CD4-positive, alpha-beta memory T cell (primary cell): Measurements from ENCODE around the gene ADSL. TPM values are rescaled to one million over a fixed set of nuclear protein-coding genes. Genes with fewer than 3 reads are reported as not detected.

Source experiments
- CTCF ChIA-PET: fragments of 350-600 bp; sonication (Branson Sonifier 250); formaldehyde crosslinking; loops from one replicate; lab custom pipeline; 2021; ENCODE audit warnings: inconsistent platforms; ENCODE audit not compliant: partially characterized antibody; lab: Charles Lee
- POLR2A ChIA-PET: fragments of 350-600 bp; sonication (Branson Sonifier 250); formaldehyde crosslinking; loops from one replicate; lab custom pipeline; 2021; ENCODE audit not compliant: partially characterized antibody; lab: Charles Lee
- DNase-seq, 5 donors: peaks; one replicate each; pipeline versions ENCODE4 v3.0.0 to v3.0.0-alpha.2; 2020 to 2022; ENCODE audit warnings: mixed read lengths in 1 of 5
- H3K27ac ChIP-seq: one replicate; pipeline ENCODE4 v1.7.0; 2013; ENCODE audit warnings: low read depth, low read length
- H3K27me3 ChIP-seq: 2 replicates; pipeline ENCODE4 v1.7.0; 2013; ENCODE audit warnings: mild to moderate bottlenecking, low read length, moderate library complexity; ENCODE audit not compliant: insufficient read depth
- H3K36me3 ChIP-seq: 2 replicates; pipeline ENCODE4 v1.7.0; 2013; ENCODE audit warnings: mild to moderate bottlenecking, low read length, moderate library complexity; ENCODE audit not compliant: insufficient read depth
- H3K4me1 ChIP-seq: 2 replicates; pipeline ENCODE4 v1.7.0; 2013; ENCODE audit warnings: mild to moderate bottlenecking, low read length, moderate library complexity; ENCODE audit not compliant: insufficient read depth
- H3K4me3 ChIP-seq, 2 donors: one replicate each; pipeline ENCODE4 v1.7.0; 2013; ENCODE audit warnings: low read length in 2 of 2, mild to moderate bottlenecking in 1 of 2
- H3K9me3 ChIP-seq, 2 donors: one replicate each; pipeline ENCODE4 v1.7.0; 2013; ENCODE audit warnings: low read length in 2 of 2, control low read depth in 1 of 2; ENCODE audit not compliant: control insufficient read depth in 1 of 2
- H3K27ac Mint-ChIP-seq, 7 donors: one replicate each; pipeline ENCODE4 v1.8.0; 2020 to 2021; ENCODE audit warnings: mixed read lengths in 7 of 7, mild to moderate bottlenecking in 6 of 7, inconsistent platforms in 3 of 7, moderate library complexity in 3 of 7
- H3K27me3 Mint-ChIP-seq, 2 donors: one replicate each; pipeline ENCODE4 v1.8.0; 2020 to 2021; ENCODE audit warnings: mixed read lengths in 2 of 2
- H3K36me3 Mint-ChIP-seq, 2 donors: one replicate each; pipeline ENCODE4 v1.8.0; 2020 to 2021; ENCODE audit warnings: mixed read lengths in 2 of 2, inconsistent platforms in 1 of 2, mild to moderate bottlenecking in 1 of 2
- H3K4me1 Mint-ChIP-seq, 4 donors: one replicate each; pipeline ENCODE4 v1.8.0; 2020 to 2021; ENCODE audit warnings: mixed read lengths in 4 of 4, mild to moderate bottlenecking in 1 of 4
- H3K4me3 Mint-ChIP-seq, 8 donors: one replicate each; pipeline ENCODE4 v1.8.0; 2020 to 2021; ENCODE audit warnings: mixed read lengths in 8 of 8, mild to moderate bottlenecking in 7 of 8, moderate library complexity in 6 of 8, inconsistent platforms in 3 of 8
- H3K9me3 Mint-ChIP-seq, 8 donors: one replicate each; pipeline ENCODE4 v1.8.0; 2020 to 2021; ENCODE audit warnings: mixed read lengths in 8 of 8, mild to moderate bottlenecking in 5 of 8, inconsistent platforms in 3 of 8, moderate library complexity in 1 of 8
- intact Hi-C: fragments of 100-400 bp; cut with micrococcal nuclease; formaldehyde crosslinking; loops from one replicate; pipeline ENCODE4 v1.15.1; 2023
- polyA plus RNA-seq, 2 donors: library from polyadenylated mRNA; unstranded; fragments of 300-500 nt; fragmentation: Illumina TruSeq; gene quantifications; one replicate each; pipeline ENCODE4 v1.2.3, GENCODE V29; 2021
- total RNA-seq, 2 experiments: library from RNA; stranded (reverse); gene quantifications; one replicate each; pipeline ENCODE4 v1.2.3, GENCODE V29; 2021

Gene ADSL
- total and polyA plus RNA-seq, 4 experiments from 2014 or later, result 63.3 to 199 (median 109) TPM

DNA sequence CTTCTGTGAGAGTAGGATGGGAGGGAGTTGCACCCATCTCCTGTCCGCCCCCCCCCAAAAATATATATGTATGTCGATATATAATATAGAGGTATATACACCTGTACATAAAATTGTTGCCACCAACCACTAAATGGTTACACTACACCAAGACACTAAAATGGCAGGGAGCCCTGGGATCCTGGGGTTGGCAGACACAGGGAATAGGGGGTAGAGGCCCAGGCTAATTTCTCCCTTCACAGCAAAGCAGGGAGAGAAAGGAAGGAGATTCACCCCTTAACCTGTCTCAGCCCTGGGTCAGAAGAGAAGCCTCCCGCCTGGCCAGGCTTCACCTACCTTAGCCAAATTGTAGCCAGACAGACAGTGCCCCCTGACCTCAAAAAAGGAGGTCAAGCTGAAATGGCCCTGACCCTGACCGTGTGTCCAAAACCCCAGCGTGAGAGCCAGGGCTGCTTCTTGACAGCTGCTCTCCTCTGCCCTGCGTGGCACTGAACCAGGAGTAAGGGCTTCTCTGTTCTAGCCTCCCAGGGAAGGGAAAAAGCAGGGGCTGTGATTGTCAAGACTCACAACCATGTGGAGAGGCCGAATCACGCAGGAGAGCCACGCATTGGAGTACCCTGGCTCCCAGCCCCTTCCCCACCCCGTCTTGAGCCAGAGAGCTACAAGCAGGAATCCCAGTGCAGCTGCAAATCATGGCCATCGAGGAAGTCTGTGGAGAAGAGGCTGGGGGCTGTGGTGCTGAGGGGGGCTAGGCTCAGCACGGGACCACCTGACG lies 64.6 kb downstream of the ADSL start:
- no peaks in the 10 kb centered on the region for H3K27me3 ChIP-seq
- H3K36me3 ChIP-seq, result peaks cover 41% of the 10 kb centered on the region
- H3K9me3 Mint-ChIP-seq, result no peaks in the 10 kb centered on the region
- peaks cover 8% of the 10 kb centered on the region for H3K4me1 ChIP-seq
- H3K27ac ChIP-seq, result no peak overlapping the region
- peaks cover 20 to 71% of the 10 kb centered on the region in 2 donors for H3K36me3 Mint-ChIP-seq
- intact Hi-C loops, result no loop called here
- no peak overlapping the region for H3K4me3 Mint-ChIP-seq
- ChIA-PET POLR2A (interaction anchor here (0.9 to 1.4 kb wide), 4 partner anchors 8 to 367 kb away, joined by 3 to 6 read pairs (median 3); no protein-coding TSS in a partner anchor), CTCF (no interaction called here)
- peaks cover 14 to 28% (median 20%) of the 10 kb centered on the region in 4 donors for H3K4me1 Mint-ChIP-seq
- H3K9me3 ChIP-seq, result no peaks in the 10 kb centered on the region
- no peak overlapping the region for H3K27ac Mint-ChIP-seq
- H3K27me3 Mint-ChIP-seq, result no peaks in the 10 kb centered on the region
- no peak overlapping the region for H3K4me3 ChIP-seq
- DNase-seq, result no peak

DNA sequence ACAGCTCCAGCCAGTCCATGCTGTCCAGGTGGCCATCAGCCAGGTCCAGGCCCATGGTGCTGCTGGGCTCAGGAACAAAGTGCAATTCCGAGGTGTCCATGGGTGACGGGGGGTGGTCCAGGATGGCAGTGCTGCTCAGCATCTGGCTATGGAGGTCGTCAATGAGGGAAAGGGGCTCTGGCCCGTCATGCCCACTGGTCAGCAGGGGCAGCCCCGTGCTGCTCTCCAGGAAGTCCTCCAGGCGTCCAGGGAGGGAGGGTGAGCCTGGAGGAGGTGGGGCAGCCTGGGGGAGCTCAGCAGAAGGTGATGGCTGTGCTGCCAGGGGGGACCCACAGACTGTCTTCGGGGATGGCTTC lies 65.2 kb downstream of the ADSL start:
- H3K36me3 ChIP-seq, result peaks cover 36% of the 10 kb centered on the region
- H3K27me3 ChIP-seq, result no peaks in the 10 kb centered on the region
- ChIA-PET POLR2A (interaction anchor here (0.9 to 1.4 kb wide), 2 partner anchors 12 to 367 kb away, joined by 3 read pairs; no protein-coding TSS in a partner anchor), CTCF (no interaction called here)
- H3K27me3 Mint-ChIP-seq, result no peaks in the 10 kb centered on the region
- peaks cover 8% of the 10 kb centered on the region for H3K4me1 ChIP-seq
- DNase-seq, result no peak
- H3K4me3 ChIP-seq, result no peak overlapping the region
- H3K4me3 Mint-ChIP-seq, result no peak overlapping the region
- H3K27ac ChIP-seq, result no peak overlapping the region
- H3K36me3 Mint-ChIP-seq, result peaks cover 20 to 75% of the 10 kb centered on the region in 2 donors
- H3K9me3 ChIP-seq, result no peaks in the 10 kb centered on the region
- H3K4me1 Mint-ChIP-seq, result peaks cover 19 to 34% (median 25%) of the 10 kb centered on the region in 4 donors
- H3K9me3 Mint-ChIP-seq, result no peaks in the 10 kb centered on the region
- H3K27ac Mint-ChIP-seq, result no peak overlapping the region
- intact Hi-C loops, result no loop called here

DNA sequence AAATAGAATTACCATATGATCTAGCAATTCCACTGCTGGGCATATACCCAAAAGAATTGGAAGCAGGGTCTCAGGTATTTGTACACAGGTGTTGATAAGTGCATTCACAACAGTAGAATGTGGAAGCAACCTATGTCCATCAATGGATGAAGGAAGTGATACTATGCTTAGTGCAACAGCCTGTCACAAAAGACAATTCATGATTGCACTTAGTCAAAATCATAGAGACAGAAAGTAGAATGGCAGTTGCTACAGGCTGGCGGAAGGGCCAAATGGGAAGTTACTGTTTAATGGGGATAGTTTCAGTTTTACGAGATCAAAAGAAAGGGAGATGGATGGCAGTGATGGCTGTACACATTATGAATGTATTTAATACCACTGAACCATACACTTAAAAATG lies 66.1 kb downstream of the ADSL start:
- intact Hi-C loops, result no loop called here
- Mint-ChIP-seq H3K36me3 (peaks cover 20 to 76% of the 10 kb centered on the region in 2 donors), H3K27me3 (no peaks in the 10 kb centered on the region), H3K27ac (peak overlapping the region in 5 of 7 donors; percentile 30 to 82 (median 37)), H3K4me3 (no peak overlapping the region), H3K9me3 (no peaks in the 10 kb centered on the region), H3K4me1 (peaks cover 21 to 41% (median 28%) of the 10 kb centered on the region in 4 donors)
- Histone ChIP-seq H3K9me3 (no peaks in the 10 kb centered on the region), H3K27me3 (no peaks in the 10 kb centered on the region), H3K4me1 (peaks cover 8% of the 10 kb centered on the region), H3K27ac (no peak overlapping the region), H3K36me3 (peaks cover 35% of the 10 kb centered on the region), H3K4me3 (no peak overlapping the region)
- CTCF ChIA-PET, result no interaction called here
- POLR2A ChIA-PET, result interaction anchor here (0.8 kb wide), 1 partner anchor 8 kb away, joined by 3 read pairs; no protein-coding TSS in a partner anchor
- no peak for DNase-seq

DNA sequence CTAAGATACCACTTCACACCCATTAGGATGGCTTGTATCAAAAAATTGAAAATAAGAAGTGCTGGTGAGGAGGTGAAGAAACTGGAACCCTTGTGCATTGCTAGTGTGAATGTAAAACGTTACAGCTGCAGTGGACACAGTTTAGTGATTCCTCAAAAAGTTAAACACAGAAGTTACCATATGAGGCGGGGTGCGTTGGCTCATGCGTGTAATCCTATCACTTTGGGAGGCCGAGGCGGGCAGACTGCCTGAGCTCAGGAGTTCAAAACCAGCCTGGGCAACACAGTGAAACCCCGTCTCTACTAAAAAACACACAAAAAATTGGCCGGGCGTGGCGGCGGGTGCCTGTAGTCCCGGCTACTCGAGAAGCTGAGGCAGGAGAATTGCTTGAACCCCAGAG lies 67.6 kb downstream of the ADSL start:
- intact Hi-C loops, result no loop called here
- Mint-ChIP-seq H3K36me3 (peaks cover 19 to 71% of the 10 kb centered on the region in 2 donors), H3K4me1 (peaks cover 21 to 41% (median 28%) of the 10 kb centered on the region in 4 donors), H3K27me3 (no peaks in the 10 kb centered on the region), H3K4me3 (no peak overlapping the region), H3K27ac (peak overlapping the region in 5 of 7 donors; percentile 69 to 87 (median 83)), H3K9me3 (no peaks in the 10 kb centered on the region)
- no peaks in the 10 kb centered on the region for H3K9me3 ChIP-seq
- POLR2A ChIA-PET, result no interaction called here
- H3K27ac ChIP-seq, result no peak overlapping the region
- peaks cover 8% of the 10 kb centered on the region for H3K4me1 ChIP-seq
- no peaks in the 10 kb centered on the region for H3K27me3 ChIP-seq
- no peak overlapping the region for H3K4me3 ChIP-seq
- peaks cover 36% of the 10 kb centered on the region for H3K36me3 ChIP-seq
- CTCF ChIA-PET, result no interaction called here
- no peak for DNase-seq

DNA sequence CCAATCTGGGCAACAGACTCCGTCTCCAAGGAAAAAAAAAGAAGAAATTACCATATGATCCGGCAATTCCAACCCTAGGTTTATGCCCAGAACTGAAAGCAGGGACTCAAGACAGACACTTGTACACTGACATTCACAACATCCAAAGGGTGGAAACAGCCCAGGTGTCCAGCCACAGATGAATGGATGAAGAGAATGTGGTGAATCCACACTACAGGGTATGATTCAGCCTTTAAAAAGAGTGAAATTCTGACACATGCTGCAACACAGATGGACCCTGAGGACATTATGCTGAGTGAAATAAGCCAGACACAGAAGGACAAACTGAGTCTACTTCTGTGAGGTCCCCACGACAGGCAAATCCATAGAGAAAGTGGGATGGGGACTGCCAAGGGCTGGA lies 68.0 kb downstream of the ADSL start:
- Mint-ChIP-seq H3K4me1 (peaks cover 21 to 41% (median 26%) of the 10 kb centered on the region in 4 donors), H3K4me3 (no peak overlapping the region), H3K27me3 (no peaks in the 10 kb centered on the region), H3K36me3 (peaks cover 20 to 69% of the 10 kb centered on the region in 2 donors), H3K27ac (peak overlapping the region; percentile 72 to 87 (median 83)), H3K9me3 (no peaks in the 10 kb centered on the region)
- ChIA-PET POLR2A (no interaction called here), CTCF (interaction anchor here (1.1 kb wide), 1 partner anchor 23 kb away, joined by 3 read pairs; no protein-coding TSS in a partner anchor)
- Histone ChIP-seq H3K4me1 (peaks cover 8% of the 10 kb centered on the region), H3K36me3 (peaks cover 36% of the 10 kb centered on the region), H3K27me3 (no peaks in the 10 kb centered on the region), H3K9me3 (no peaks in the 10 kb centered on the region), H3K27ac (no peak overlapping the region), H3K4me3 (no peak overlapping the region)
- intact Hi-C loops, result no loop called here
- DNase-seq, result no peak

DNA sequence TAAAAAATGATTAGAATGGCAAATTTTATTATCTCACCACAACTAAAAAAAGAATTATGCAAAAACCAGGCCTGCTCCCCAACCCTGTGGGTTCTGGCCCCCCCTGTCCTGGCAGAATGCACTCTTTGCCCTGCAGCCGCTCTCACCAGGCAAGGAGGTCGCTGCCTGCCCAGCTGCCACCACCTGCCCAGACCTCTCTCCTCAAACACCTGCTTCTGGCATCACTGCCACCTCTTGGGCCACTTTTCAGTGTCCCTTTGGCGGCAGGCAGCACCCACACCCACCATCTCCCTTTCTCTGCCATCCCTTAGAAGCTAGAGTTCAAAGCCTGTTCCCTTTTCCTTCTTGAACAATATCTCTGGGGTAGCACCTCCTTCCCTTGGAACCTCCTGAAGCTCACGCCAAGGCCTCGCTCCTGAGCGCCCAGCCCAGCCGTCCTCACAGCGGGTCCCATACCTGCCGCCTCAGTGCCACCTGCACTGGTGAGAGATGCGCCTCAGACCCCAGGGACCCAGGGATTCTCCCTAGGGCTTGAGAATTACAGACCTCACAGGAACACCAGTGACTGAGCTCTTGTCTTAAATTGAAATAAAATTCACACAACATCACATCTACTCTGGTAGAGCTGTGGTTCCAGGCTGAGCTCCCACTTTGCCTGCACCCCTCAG lies 68.7 kb downstream of the ADSL start:
- peaks cover 21 to 41% (median 28%) of the 10 kb centered on the region in 4 donors for H3K4me1 Mint-ChIP-seq
- CTCF ChIA-PET, result interaction anchor here (1.1 to 2.0 kb wide), 2 partner anchors 22 to 30 kb away, joined by 3 to 5 read pairs; no protein-coding TSS in a partner anchor
- no peak for DNase-seq
- peak overlapping the region; percentile 83 to 96 (median 89) for H3K27ac Mint-ChIP-seq
- H3K27me3 ChIP-seq, result no peaks in the 10 kb centered on the region
- H3K4me3 Mint-ChIP-seq, result peak overlapping the region in 4 of 8 donors; percentile 19 to 47 (median 24)
- POLR2A ChIA-PET, result interaction anchor here (0.8 to 1.4 kb wide), 5 partner anchors 13 to 297 kb away, joined by 3 to 5 read pairs (median 3); no protein-coding TSS in a partner anchor
- peaks cover 26 to 72% of the 10 kb centered on the region in 2 donors for H3K36me3 Mint-ChIP-seq
- H3K27ac ChIP-seq, result no peak overlapping the region
- intact Hi-C loops, result no loop called here
- no peaks in the 10 kb centered on the region for H3K9me3 Mint-ChIP-seq
- H3K36me3 ChIP-seq, result peaks cover 42% of the 10 kb centered on the region
- no peaks in the 10 kb centered on the region for H3K27me3 Mint-ChIP-seq
- H3K4me1 ChIP-seq, result peaks cover 8% of the 10 kb centered on the region
- no peak overlapping the region for H3K4me3 ChIP-seq
- H3K9me3 ChIP-seq, result no peaks in the 10 kb centered on the region
